HG02884 (cell line): Measurements from ENCODE around the gene KRTAP13-2.

ENCODE experiments used
- ATAC-seq: cut with Tn5 transposase; IDR thresholded peaks from one replicate; pipeline ENCODE4 v1.9.1; 2021; ENCODE audit warnings: mild to moderate bottlenecking, moderate library complexity; ENCODE audit not compliant: unreplicated experiment

KRTAP13-2 gene

GRCh38 chr21:30329203-30329875, 42.7 kb downstream of the KRTAP13-2 start:
- no peak for ATAC-seq

DNA sequence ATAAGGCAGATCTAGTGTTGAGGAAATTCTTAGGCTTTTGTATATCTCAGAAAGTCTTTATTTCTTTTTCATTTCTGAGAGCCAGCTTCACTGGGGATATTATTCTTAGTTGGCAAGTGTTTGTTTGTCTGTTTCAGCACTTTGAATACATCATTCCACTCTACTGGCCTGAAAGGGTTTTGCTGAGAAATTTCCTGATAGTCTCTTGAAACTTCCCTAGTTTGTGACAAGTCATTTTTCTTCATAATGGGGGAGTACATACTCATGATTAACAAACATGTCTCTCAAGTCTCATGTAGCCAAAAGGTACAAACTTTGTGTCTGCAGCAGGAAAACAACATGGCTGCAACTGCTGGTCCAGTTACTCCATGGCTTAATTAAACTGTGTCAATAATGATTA, 45.7 kb downstream of the KRTAP13-2 start:
- no peak for ATAC-seq
